DND-41 (cell line): ENCODE measurements around the gene AIF1L.

ENCODE experiments used
- EZH2 ChIP-seq: IDR thresholded peaks from 3 replicates; pipeline ENCODE4 v1.6.1; 2012; ENCODE audit warnings: borderline replicate concordance, low read depth, mild to moderate bottlenecking, moderate library complexity, low read length, inconsistent platforms; ENCODE audit not compliant: severe bottlenecking
- TF ChIP-seq, protein P1 (sequence below): IDR thresholded peaks from 2 replicates; pipeline ENCODE4 v1.5.1; 2012; ENCODE audit warnings: borderline replicate concordance, low read length, moderate library complexity, mild to moderate bottlenecking; ENCODE audit not compliant: poor library complexity, severe bottlenecking; ENCODE audit errors: extremely low read depth

DNA sequence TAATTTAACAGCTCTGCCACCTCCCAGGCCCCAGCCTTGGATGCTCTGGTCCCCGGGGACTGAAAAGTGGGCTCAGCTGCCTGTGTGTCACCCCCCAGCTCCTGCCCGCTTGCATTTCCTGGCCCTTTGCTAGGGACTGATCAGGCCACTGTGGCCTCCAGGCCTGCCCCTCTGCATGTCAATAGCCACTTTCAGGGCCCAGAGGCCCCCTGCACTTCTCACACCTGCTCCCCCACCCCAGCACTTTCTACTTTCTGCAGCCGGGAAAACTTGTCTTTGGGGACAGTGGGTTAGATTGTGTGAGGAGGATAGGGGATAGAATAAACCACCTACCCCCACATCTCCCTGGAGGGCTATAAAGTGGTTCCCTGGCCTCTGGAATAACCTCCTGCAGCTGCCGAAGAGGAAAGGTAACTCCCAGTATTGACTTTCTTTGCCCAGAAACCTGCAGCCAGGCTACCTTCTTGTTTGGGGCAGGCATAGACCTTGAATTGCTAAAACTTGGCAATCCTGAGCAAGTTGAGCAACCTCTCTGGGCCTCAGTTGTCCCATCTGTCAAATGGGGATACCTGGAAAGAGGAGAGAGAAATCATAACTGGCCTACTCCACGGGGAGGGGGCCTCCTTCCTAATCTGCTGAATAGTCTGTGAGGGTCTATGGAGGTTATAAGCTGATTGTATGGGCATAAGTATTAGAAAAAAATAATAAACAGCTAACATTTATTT is 7.8 kb downstream of the AIF1L start:
- TF ChIP-seq, protein P1, sequence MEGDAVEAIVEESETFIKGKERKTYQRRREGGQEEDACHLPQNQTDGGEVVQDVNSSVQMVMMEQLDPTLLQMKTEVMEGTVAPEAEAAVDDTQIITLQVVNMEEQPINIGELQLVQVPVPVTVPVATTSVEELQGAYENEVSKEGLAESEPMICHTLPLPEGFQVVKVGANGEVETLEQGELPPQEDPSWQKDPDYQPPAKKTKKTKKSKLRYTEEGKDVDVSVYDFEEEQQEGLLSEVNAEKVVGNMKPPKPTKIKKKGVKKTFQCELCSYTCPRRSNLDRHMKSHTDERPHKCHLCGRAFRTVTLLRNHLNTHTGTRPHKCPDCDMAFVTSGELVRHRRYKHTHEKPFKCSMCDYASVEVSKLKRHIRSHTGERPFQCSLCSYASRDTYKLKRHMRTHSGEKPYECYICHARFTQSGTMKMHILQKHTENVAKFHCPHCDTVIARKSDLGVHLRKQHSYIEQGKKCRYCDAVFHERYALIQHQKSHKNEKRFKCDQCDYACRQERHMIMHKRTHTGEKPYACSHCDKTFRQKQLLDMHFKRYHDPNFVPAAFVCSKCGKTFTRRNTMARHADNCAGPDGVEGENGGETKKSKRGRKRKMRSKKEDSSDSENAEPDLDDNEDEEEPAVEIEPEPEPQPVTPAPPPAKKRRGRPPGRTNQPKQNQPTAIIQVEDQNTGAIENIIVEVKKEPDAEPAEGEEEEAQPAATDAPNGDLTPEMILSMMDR: no peak
- TF ChIP-seq EZH2: no peak
